Measurements from ENCODE around the gene SLC20A1.
"Not testable (repeated sequence)": the region's sequence is repeated elsewhere in the genome, so short reads cannot be mapped to it uniquely, and the experiment has no call there.

The SLC20A1 gene

GRCh38 chr2:112683550-112684414, 38.0 kb downstream of the SLC20A1 start:
- DNase-seq (ENCODE audit: low read depth, low spot score), result no peak

- DNase-seq (ENCODE audit: low read depth, low spot score), result no peak
Observed at GRCh38 chr2:112684415-112684775, 38.7 kb downstream of the SLC20A1 start.

GRCh38 chr2:112685271-112685884, 39.6 kb downstream of the SLC20A1 start:
- no peak for DNase-seq (ENCODE audit: low read depth, low spot score)

- DNase-seq (ENCODE audit: low read depth, low spot score), result no peak
Observed at GRCh38 chr2:112686348-112687217, 40.8 kb downstream of the SLC20A1 start.

- no peak for DNase-seq (ENCODE audit: low read depth, low spot score)
Observed at GRCh38 chr2:112687522-112687921, 41.8 kb downstream of the SLC20A1 start.

- DNase-seq (ENCODE audit: low read depth, low spot score), result no peak
Observed at GRCh38 chr2:112688086-112688880, 42.5 kb downstream of the SLC20A1 start.

- DNase-seq (ENCODE audit: low read depth, low spot score), result peak; percentile 61
Observed at GRCh38 chr2:112690853-112691401, 45.2 kb downstream of the SLC20A1 start.

GRCh38 chr2:112691881-112692281, 46.1 kb downstream of the SLC20A1 start:
- DNase-seq (ENCODE audit: low read depth, low spot score), result no peak

GRCh38 chr2:112692495-112692911, 46.8 kb downstream of the SLC20A1 start:
- DNase-seq (ENCODE audit: low read depth, low spot score), result peak; percentile 82

- DNase-seq (ENCODE audit: low read depth, low spot score), result no peak
Observed at GRCh38 chr2:112692918-112693317, 47.2 kb downstream of the SLC20A1 start.

GRCh38 chr2:112693596-112693995, 47.9 kb downstream of the SLC20A1 start:
- DNase-seq (ENCODE audit: low read depth, low spot score), result no peak

GRCh38 chr2:112694182-112694581, 48.4 kb downstream of the SLC20A1 start:
- DNase-seq (ENCODE audit: low read depth, low spot score), result no peak

- no peak for DNase-seq (ENCODE audit: low read depth, low spot score)
Observed at GRCh38 chr2:112698834-112699515, 53.2 kb downstream of the SLC20A1 start.

GRCh38 chr2:112699984-112700667, 54.4 kb downstream of the SLC20A1 start:
- DNase-seq (ENCODE audit: low read depth, low spot score), result no peak

- DNase-seq (ENCODE audit: low read depth, low spot score), result peak; percentile 23
Observed at GRCh38 chr2:112701052-112701451, 55.3 kb downstream of the SLC20A1 start.

- no peak for DNase-seq (ENCODE audit: low read depth, low spot score)
Observed at GRCh38 chr2:112703684-112704083, 57.9 kb downstream of the SLC20A1 start.

GRCh38 chr2:112705575-112705974, 59.8 kb downstream of the SLC20A1 start:
- no peak for DNase-seq (ENCODE audit: low read depth, low spot score)

GRCh38 chr2:112706170-112706664, 60.5 kb downstream of the SLC20A1 start:
- peak; percentile 81 for DNase-seq (ENCODE audit: low read depth, low spot score)

- DNase-seq (ENCODE audit: low read depth, low spot score), result not testable (repeated sequence)
Observed at GRCh38 chr2:112706947-112707346, 61.2 kb downstream of the SLC20A1 start.

- DNase-seq (ENCODE audit: low read depth, low spot score), result no peak
Observed at GRCh38 chr2:112708968-112709367, 63.2 kb downstream of the SLC20A1 start.
